Fibroblast of pulmonary artery (primary cell): ENCODE data around the gene AKT1S1.
A peak's percentile ranks its signal among the peaks of the same experiment; 100 is the strongest.

Experiments used
- DNase-seq: peaks from one replicate; pipeline ENCODE4 v3.0.0-alpha.2; 2010; ENCODE audit warnings: low read depth
- H3K4me3 ChIP-seq: replicated peaks from 2 replicates; pipeline ENCODE4 v1.5.1; 2011; ENCODE audit warnings: low read depth, mild to moderate bottlenecking, control low read depth, low read length, moderate library complexity
- TF ChIP-seq, protein P1 (sequence below): IDR thresholded peaks from 2 replicates; pipeline ENCODE4 v1.5.1; 2011; ENCODE audit warnings: mild to moderate bottlenecking, control low read depth, low read length, inconsistent platforms; ENCODE audit errors: missing control alignments

Gene AKT1S1

DNA sequence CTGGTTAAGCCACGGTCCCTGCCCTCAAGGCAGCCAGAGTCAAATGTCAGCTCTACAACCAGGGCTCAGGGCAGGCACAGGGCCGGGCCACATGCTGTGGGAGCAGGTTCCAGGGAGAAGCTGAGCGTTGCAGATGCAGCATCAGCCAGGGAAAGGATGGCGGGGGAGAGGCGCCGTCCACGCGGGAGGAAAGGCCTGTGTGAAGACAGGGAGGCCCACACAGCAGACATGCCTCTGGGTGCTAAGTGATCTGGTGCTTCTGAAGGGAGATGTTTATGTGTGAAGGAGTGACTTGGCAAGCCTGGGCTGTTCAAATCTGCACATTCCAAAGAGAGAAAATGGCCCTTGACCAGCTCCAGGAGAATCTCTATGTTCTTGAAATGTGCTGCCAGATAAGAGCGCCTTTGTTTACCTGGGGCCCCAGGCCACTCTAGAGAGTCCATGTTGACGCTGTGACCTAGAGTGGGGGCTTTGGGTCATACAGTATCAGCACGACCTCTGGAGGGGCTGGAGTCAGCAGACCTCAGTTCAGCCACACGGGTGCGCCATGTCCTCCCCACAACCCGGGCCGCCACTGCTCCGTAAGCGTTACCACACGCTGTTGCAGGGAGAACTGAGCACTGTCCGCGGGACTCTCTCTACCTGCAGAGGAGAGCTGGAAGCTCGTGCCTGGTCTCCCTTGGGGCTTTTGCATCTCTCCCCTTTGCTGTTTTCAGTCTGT lies 36.0 kb upstream of the AKT1S1 start:
- DNase-seq = no peak
- TF ChIP-seq, protein P1, sequence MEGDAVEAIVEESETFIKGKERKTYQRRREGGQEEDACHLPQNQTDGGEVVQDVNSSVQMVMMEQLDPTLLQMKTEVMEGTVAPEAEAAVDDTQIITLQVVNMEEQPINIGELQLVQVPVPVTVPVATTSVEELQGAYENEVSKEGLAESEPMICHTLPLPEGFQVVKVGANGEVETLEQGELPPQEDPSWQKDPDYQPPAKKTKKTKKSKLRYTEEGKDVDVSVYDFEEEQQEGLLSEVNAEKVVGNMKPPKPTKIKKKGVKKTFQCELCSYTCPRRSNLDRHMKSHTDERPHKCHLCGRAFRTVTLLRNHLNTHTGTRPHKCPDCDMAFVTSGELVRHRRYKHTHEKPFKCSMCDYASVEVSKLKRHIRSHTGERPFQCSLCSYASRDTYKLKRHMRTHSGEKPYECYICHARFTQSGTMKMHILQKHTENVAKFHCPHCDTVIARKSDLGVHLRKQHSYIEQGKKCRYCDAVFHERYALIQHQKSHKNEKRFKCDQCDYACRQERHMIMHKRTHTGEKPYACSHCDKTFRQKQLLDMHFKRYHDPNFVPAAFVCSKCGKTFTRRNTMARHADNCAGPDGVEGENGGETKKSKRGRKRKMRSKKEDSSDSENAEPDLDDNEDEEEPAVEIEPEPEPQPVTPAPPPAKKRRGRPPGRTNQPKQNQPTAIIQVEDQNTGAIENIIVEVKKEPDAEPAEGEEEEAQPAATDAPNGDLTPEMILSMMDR = no peak
- no peak overlapping the region for H3K4me3 ChIP-seq

DNA sequence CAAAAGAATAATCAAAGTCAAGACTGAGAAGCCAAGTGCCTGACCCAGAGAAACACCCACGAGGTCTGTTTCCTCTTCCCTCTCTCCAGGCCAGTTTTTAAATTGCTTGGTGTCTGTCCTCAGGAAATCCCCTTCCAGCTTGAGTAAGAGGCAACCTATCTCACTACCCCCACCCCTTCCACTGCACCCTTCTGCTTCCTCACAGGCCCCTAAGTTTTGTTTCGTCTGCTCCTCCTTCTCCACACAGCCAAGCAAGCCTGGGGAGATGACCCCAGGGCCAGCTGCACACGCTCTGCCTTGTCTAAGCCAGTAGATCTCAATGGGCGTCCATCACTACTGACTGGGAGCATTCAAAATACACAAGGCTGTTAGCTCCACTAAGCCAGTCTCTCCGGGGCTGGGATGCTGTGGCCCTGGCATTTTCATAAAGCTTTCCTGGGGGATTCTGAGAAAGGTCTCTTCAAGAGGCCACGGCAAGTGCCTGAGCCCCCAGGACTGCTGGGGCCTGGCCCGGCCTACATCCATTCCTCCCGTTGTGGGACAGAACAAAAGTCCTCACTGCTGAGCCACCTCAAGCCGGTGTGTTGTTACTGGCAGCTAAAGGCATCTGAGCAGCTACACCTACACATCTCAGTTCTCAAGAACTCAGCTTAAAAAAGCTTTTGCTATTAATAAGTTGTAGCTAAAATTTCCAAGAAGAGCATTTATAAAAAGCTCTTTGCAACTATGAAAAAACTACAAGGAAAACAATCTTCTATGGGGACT lies 34.4 kb upstream of the AKT1S1 start:
- TF ChIP-seq, protein P1 = no peak
- no peak overlapping the region for H3K4me3 ChIP-seq
- DNase-seq = peak; percentile 45

DNA sequence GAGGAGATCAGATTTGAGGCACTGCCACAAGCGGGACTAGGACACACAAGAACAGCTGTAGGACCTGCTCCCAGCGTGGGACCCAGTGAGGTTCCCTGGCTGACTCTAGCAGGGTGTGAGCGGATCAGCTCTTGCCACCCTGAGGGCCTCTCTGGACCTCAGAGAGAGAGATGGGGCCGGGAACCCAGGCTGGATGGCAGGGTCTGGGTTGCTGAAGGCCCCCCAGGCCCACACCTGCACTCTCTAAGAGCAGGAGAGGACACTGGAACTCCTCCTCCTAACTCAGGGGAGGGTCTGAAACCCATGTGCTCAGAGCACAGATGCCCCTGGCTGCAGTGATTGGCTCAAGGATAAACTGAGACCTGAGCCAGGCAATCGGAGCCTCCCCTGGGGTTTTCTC lies 33.0 kb upstream of the AKT1S1 start:
- DNase-seq = no peak
- TF ChIP-seq, protein P1 = no peak
- no peak overlapping the region for H3K4me3 ChIP-seq

DNA sequence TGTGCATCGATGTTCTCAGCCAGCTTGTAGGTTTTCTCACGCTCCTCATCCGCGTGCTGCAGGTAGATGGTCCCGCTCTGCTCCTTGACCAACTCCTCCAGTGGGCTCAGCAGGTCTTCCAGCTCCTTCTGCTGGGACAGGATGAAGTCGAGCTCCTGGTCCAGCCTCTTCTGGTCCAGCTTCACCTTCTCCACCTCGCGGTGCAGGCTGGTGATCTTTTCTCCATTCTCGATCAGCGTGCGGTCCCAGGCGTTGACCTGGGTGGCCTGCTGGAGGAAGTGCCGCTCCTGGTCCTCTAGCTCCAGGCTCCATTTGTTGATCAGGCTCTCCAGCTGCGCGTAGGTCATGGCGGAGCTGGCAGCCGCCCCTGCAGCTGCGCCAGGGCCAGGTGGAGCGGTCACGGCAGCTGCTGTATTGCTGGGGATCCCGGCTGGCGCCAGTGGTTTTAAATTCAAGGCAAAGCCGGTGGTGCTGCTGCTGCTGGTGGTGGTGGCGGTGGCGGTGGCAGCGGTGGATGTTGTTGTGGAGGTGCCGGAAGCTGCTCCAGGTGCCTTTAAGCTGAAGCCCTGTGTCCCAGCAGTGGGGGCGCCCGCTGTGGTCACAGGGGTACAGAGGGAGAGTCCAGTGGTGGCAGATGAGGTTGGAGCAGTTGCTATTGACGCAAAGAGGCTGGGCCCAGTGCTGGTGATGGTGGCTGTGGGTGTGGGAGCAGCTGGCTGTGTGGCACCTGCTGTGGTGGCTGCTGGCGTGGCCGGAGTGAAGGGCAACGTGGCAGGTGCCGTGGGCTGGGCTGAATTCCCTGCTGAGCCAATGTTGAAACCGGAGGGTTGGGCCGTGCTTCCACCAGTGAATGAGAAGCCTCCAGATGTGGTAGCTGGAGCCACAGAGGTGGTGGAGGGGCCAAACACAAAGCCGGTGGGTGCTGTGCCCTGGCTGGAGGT lies 31.6 kb upstream of the AKT1S1 start:
- TF ChIP-seq, protein P1 = no peak
- no peak for DNase-seq
- no peak overlapping the region for H3K4me3 ChIP-seq

DNA sequence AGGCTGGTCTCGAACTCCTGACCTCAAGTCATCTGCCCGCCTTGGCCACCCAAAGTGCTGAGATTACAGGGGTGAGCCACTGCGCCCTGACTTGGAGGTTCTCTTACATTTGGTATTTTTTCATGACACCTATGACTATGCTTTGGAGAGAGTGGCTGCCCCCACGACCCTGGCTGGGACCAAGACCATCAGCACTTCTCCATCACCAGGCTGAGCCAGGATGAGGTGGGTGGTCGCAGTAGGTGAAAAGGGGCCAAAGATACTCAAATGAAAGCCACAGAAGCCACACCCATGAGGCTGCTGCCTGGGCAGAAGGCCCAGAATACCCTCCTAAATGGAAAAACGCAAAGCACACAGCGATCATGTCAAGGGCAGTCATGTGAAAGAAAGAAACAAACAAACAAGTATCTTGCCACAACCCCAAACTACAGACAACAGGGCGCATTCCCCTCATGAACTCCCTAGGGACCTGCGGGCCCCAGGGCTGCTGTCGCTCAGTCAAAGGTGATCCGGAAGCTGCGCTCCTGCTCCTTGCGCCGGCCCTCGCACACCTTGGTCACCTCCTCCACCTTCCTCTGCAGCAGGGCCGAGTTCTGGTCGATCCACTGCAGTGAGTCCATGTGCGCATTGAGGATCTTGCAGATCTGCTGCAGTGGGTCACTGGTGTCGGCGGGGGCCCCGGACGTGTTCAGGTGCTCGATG lies 30.7 kb upstream of the AKT1S1 start:
- H3K4me3 ChIP-seq = no peak overlapping the region
- TF ChIP-seq, protein P1 = no peak
- DNase-seq = no peak

DNA sequence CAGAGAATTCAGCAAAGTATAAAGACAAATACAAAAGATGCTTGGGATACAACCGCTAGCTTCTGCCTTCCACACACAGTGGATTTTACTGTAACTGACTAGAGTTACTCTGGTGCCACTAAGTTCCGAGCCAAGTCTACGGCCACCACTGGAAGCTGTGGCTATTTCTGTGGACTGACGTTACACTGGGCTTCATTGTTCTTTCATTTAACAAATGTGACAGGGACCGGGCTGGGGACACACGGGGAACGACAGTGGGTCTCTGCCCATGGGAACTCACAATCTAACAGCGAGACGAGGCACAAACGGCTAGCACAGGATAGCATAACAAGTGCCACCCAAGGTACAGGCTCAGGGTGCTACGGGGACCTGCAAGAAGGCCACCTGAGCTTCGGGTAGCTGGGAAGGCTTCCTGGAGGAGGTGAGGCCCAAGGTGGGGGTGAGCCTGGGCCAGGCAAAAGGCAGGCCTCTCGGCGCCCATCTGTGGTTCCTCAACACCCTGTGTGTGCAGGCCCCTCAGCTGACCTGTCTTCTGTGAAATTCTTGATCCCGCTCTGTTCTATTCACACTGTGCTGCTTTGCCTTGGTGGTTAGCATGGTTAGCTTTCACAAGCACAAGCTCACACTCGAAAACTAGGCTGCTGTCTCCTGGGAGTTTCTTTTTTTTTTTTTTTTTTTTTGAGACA lies 29.9 kb upstream of the AKT1S1 start:
- no peak overlapping the region for H3K4me3 ChIP-seq
- TF ChIP-seq, protein P1 = no peak
- no peak for DNase-seq
